GM10248 (cell line): ENCODE data around the gene ZNF593OS.

Experiments
- CTCF ChIA-PET: fragments of 300-600 bp; sonication (Branson Sonifier 250); formaldehyde crosslinking; extraction: SDS; loops from one replicate; lab custom pipeline; 2021; ENCODE audit warnings: antibody characterized with exemption; lab: Yijun Ruan, JAX
- POLR2A ChIA-PET: fragments of 350-650 bp; sonication (Branson Sonifier 250); formaldehyde crosslinking; extraction: SDS; loops from one replicate; lab custom pipeline; 2020; ENCODE audit warnings: antibody characterized with exemption; lab: Yijun Ruan, JAX
- DNase-seq: peaks from one replicate; pipeline ENCODE4 v3.0.0; 2012; ENCODE audit errors: extremely low spot score
- CTCF ChIP-seq: IDR thresholded peaks from 2 replicates; pipeline ENCODE4 v1.5.1; 2012; ENCODE audit warnings: mild to moderate bottlenecking, low read depth; ENCODE audit errors: extremely low read depth, missing control alignments, control extremely low read depth

ZNF593OS gene

GRCh38 chr1:26119892-26120608 is 51.6 kb downstream of the ZNF593OS start:
- DNase-seq: peak; percentile 28
- ChIA-PET CTCF (interaction anchor here (0.8 to 1.8 kb wide), 7 partner anchors 13 to 297 kb away, joined by 3 to 6 read pairs (median 4); partner anchors contain the start of gene ZNF593), POLR2A (interaction anchor here (0.8 kb wide), 1 partner anchor 9 kb away, joined by 3 read pairs; no protein-coding TSS in a partner anchor)
- no peak for TF ChIP-seq CTCF
